HEK293 (cell line): ENCODE measurements around the gene CCDC28B.

Experiments
- GFI1B ChIP-seq: fragments of 450-650 bp; formaldehyde crosslinking; IDR thresholded peaks from 2 replicates; pipeline ENCODE4 v1.5.1; 2016; ENCODE audit warnings: missing biosample characterization, missing genetic modification characterization
- IKZF3 ChIP-seq: fragments of 450-650 bp; IDR thresholded peaks from 2 replicates; pipeline ENCODE4 v1.5.0; 2018; ENCODE audit warnings: missing biosample characterization, mild to moderate bottlenecking, missing genetic modification characterization, moderate library complexity
- KLF8 ChIP-seq: fragments of 450-650 bp; formaldehyde crosslinking; IDR thresholded peaks from 2 replicates; pipeline ENCODE4 v1.5.1; 2016; ENCODE audit warnings: missing biosample characterization, missing genetic modification characterization
- OSR2 ChIP-seq: fragments of 450-650 bp; formaldehyde crosslinking; IDR thresholded peaks from 2 replicates; pipeline ENCODE4 v1.5.1; 2016; ENCODE audit warnings: missing biosample characterization, missing genetic modification characterization
- RBAK ChIP-seq: fragments of 450-650 bp; formaldehyde crosslinking; IDR thresholded peaks from 2 replicates; pipeline ENCODE4 v1.5.1; 2016; ENCODE audit warnings: missing biosample characterization, missing genetic modification characterization
- SP3 ChIP-seq: fragments of 450-650 bp; formaldehyde crosslinking; IDR thresholded peaks from 2 replicates; pipeline ENCODE4 v1.5.1; 2016; ENCODE audit warnings: missing biosample characterization, missing genetic modification characterization
- ZBTB1 ChIP-seq: fragments of 450-650 bp; formaldehyde crosslinking; IDR thresholded peaks from 2 replicates; pipeline ENCODE4 v1.5.1; 2016; ENCODE audit warnings: missing biosample characterization, missing genetic modification characterization
- ZBTB7A ChIP-seq: fragments of 450-650 bp; formaldehyde crosslinking; IDR thresholded peaks from 2 replicates; pipeline ENCODE4 v1.5.1; 2016; ENCODE audit warnings: low read depth, missing biosample characterization, missing genetic modification characterization
- ZFP37 ChIP-seq: fragments of 450-650 bp; formaldehyde crosslinking; IDR thresholded peaks from 2 replicates; pipeline ENCODE4 v1.5.1; 2016; ENCODE audit warnings: missing biosample characterization, missing genetic modification characterization
- ZFP41 ChIP-seq: fragments of 450-650 bp; formaldehyde crosslinking; IDR thresholded peaks from 2 replicates; pipeline ENCODE4 v1.5.1; 2016; ENCODE audit warnings: missing biosample characterization, missing genetic modification characterization, borderline replicate concordance
- ZNF114 ChIP-seq: fragments of 450-650 bp; formaldehyde crosslinking; IDR thresholded peaks from 2 replicates; pipeline ENCODE4 v1.5.0; 2017; ENCODE audit warnings: missing biosample characterization, missing genetic modification characterization
- ZNF121 ChIP-seq: fragments of 450-650 bp; formaldehyde crosslinking; IDR thresholded peaks from 2 replicates; pipeline ENCODE4 v1.5.1; 2016; ENCODE audit warnings: missing biosample characterization, missing genetic modification characterization
- ZNF133 ChIP-seq: fragments of 450-650 bp; formaldehyde crosslinking; IDR thresholded peaks from 2 replicates; pipeline ENCODE4 v1.5.1; 2016; ENCODE audit warnings: missing biosample characterization, missing genetic modification characterization
- ZNF138 ChIP-seq: fragments of 450-650 bp; formaldehyde crosslinking; IDR thresholded peaks from 2 replicates; pipeline ENCODE4 v1.5.1; 2016; ENCODE audit warnings: missing biosample characterization, missing genetic modification characterization, borderline replicate concordance
- ZNF184 ChIP-seq: fragments of 450-650 bp; IDR thresholded peaks from 2 replicates; pipeline ENCODE4 v1.5.1; 2018; ENCODE audit warnings: missing biosample characterization, mild to moderate bottlenecking, missing genetic modification characterization
- ZNF24 ChIP-seq: fragments of 450-650 bp; formaldehyde crosslinking; IDR thresholded peaks from 2 replicates; pipeline ENCODE4 v1.5.1; 2016; ENCODE audit warnings: missing biosample characterization, missing genetic modification characterization
- ZNF292 ChIP-seq: fragments of 450-650 bp; formaldehyde crosslinking; IDR thresholded peaks from 2 replicates; pipeline ENCODE4 v1.5.1; 2016; ENCODE audit warnings: low read depth, missing biosample characterization, missing genetic modification characterization, borderline replicate concordance
- ZNF302 ChIP-seq: fragments of 450-650 bp; formaldehyde crosslinking; IDR thresholded peaks from 2 replicates; pipeline ENCODE4 v1.5.1; 2016; ENCODE audit warnings: missing biosample characterization, missing genetic modification characterization, low read depth
- ZNF324 ChIP-seq: fragments of 450-650 bp; formaldehyde crosslinking; IDR thresholded peaks from 2 replicates; pipeline ENCODE4 v1.5.1; 2016; ENCODE audit warnings: missing biosample characterization, missing genetic modification characterization
- ZNF37A ChIP-seq: fragments of 450-650 bp; IDR thresholded peaks from 2 replicates; pipeline ENCODE4 v1.5.1; 2018; ENCODE audit warnings: missing biosample characterization, missing genetic modification characterization
- ZNF433 ChIP-seq: fragments of 450-650 bp; formaldehyde crosslinking; IDR thresholded peaks from 2 replicates; pipeline ENCODE4 v1.5.1; 2016; ENCODE audit warnings: missing biosample characterization, missing genetic modification characterization, low read depth
- ZNF48 ChIP-seq: fragments of 450-650 bp; formaldehyde crosslinking; IDR thresholded peaks from 2 replicates; pipeline ENCODE4 v1.5.1; 2016; ENCODE audit warnings: missing biosample characterization, missing genetic modification characterization
- ZNF514 ChIP-seq: fragments of 450-650 bp; formaldehyde crosslinking; IDR thresholded peaks from 2 replicates; pipeline ENCODE4 v1.5.1; 2016; ENCODE audit warnings: missing biosample characterization, missing genetic modification characterization
- ZNF560 ChIP-seq: fragments of 450-650 bp; formaldehyde crosslinking; IDR thresholded peaks from 2 replicates; pipeline ENCODE4 v1.5.1; 2017; ENCODE audit warnings: missing biosample characterization, missing genetic modification characterization, borderline replicate concordance
- ZNF621 ChIP-seq: fragments of 450-650 bp; formaldehyde crosslinking; IDR thresholded peaks from 2 replicates; pipeline ENCODE4 v1.5.1; 2017; ENCODE audit warnings: missing biosample characterization, missing genetic modification characterization
- ZNF654 ChIP-seq: fragments of 450-650 bp; formaldehyde crosslinking; IDR thresholded peaks from 2 replicates; pipeline ENCODE4 v1.5.1; 2016; ENCODE audit warnings: low read depth, missing biosample characterization, missing genetic modification characterization
- ZNF664 ChIP-seq: fragments of 450-650 bp; formaldehyde crosslinking; IDR thresholded peaks from 2 replicates; pipeline ENCODE4 v1.5.1; 2016; ENCODE audit warnings: missing biosample characterization, missing genetic modification characterization
- ZNF837 ChIP-seq: fragments of 450-650 bp; formaldehyde crosslinking; IDR thresholded peaks from 2 replicates; pipeline ENCODE4 v1.5.1; 2016; ENCODE audit warnings: missing biosample characterization, missing genetic modification characterization
- ZSCAN23 ChIP-seq: fragments of 450-650 bp; formaldehyde crosslinking; IDR thresholded peaks from 2 replicates; pipeline ENCODE4 v1.5.1; 2016; ENCODE audit warnings: missing biosample characterization, missing genetic modification characterization
- TF ChIP-seq, protein P1 (sequence below): fragments of 450-650 bp; formaldehyde crosslinking; IDR thresholded peaks from 2 replicates; pipeline ENCODE4 v1.5.1; 2016; ENCODE audit warnings: missing biosample characterization, missing genetic modification characterization
- TF ChIP-seq, protein P2 (sequence below): fragments of 450-650 bp; formaldehyde crosslinking; IDR thresholded peaks from 2 replicates; pipeline ENCODE4 v1.5.1; 2016; ENCODE audit warnings: missing biosample characterization, missing genetic modification characterization
- TF ChIP-seq, protein P3 (sequence below): fragments of 450-650 bp; formaldehyde crosslinking; IDR thresholded peaks from 2 replicates; pipeline ENCODE4 v1.5.1; 2016; ENCODE audit warnings: missing biosample characterization, missing genetic modification characterization, low read depth
- TF ChIP-seq, protein P4 (sequence below): fragments of 450-650 bp; formaldehyde crosslinking; IDR thresholded peaks from 2 replicates; pipeline ENCODE4 v1.5.1; 2016; ENCODE audit warnings: missing biosample characterization, missing genetic modification characterization, low read depth
- TF ChIP-seq, protein P5 (sequence below): fragments of 450-650 bp; formaldehyde crosslinking; IDR thresholded peaks from 2 replicates; pipeline ENCODE4 v1.5.1; 2016; ENCODE audit warnings: missing biosample characterization, missing genetic modification characterization

The CCDC28B gene

DNA sequence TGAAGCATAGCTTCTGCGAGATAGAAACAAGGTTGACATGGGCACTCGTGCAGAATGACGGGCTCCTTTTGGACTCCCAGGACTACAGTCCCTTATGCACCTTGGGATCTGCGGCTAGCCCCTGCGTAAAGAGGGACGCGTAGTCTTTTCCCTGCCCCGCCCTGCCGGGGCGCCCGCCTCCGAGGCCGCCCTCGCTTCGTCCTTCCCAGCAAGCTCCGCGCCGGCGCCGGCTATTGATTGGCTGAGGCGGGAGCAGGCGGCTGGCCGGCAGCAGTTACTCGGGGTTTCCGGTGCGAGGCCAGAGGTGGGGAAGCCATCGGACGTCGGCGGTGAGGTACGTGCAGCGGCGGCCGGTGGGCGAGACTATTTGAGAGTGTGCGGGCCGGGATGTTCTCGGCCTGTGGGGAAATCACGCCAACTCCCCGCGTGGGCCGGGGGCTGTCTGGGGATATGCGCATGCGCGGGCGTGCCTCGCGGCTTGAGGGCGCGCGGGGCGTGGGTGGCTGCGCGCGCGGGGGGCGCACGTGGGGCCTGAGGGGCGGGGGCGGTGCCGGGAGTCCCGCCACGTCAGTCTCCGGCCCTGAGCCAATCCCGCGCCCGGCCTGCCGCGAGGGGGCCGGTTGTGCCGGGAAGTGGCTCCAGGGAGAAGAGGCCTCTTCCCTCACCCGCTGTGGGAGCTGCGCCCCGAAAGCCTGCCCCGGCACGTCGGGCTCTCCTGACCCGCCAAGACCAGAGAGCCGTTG is 20.8 kb upstream of the CCDC28B start, which contains the start of gene TXLNA (continued):
- TF ChIP-seq SP3 (tag by site-specific recombination) (peak; percentile 87), ZNF24 (tag by site-specific recombination) (no peak), ZNF133 (tag by site-specific recombination) (no peak), ZNF184 (tag by site-specific recombination) (no peak), OSR2 (tag by site-specific recombination) (no peak; the same call in 1 of the 2 replicates), ZNF302 (tag by site-specific recombination) (no peak), ZNF37A (no peak), ZNF621 (no peak), ZNF664 (tag by site-specific recombination) (no peak), ZFP41 (tag by site-specific recombination) (no peak), ZFP37 (tag by site-specific recombination) (no peak), ZNF433 (tag by site-specific recombination) (no peak), ZNF560 (tag by site-specific recombination) (no peak), ZSCAN23 (tag by site-specific recombination) (no peak), ZNF138 (tag by site-specific recombination) (no peak), ZNF837 (tag by site-specific recombination) (no peak), RBAK (tag by site-specific recombination) (no peak), ZNF114 (no peak), ZNF121 (tag by site-specific recombination) (no peak), ZNF292 (tag by site-specific recombination) (no peak), ZNF654 (no peak), ZNF324 (tag by site-specific recombination) (peak; percentile 58; the same call in 1 of the 2 replicates), IKZF3 (tag by site-specific recombination) (peak; percentile 77), ZNF48 (tag by site-specific recombination) (no peak), ZBTB7A (peak; percentile 34; the same call in 1 of the 2 replicates), GFI1B (tag by site-specific recombination) (no peak), KLF8 (tag by site-specific recombination) (peak; percentile 86; the same call in 1 of the 2 replicates), ZNF514 (no peak), ZBTB1 (no peak)
- TF ChIP-seq, protein P1, sequence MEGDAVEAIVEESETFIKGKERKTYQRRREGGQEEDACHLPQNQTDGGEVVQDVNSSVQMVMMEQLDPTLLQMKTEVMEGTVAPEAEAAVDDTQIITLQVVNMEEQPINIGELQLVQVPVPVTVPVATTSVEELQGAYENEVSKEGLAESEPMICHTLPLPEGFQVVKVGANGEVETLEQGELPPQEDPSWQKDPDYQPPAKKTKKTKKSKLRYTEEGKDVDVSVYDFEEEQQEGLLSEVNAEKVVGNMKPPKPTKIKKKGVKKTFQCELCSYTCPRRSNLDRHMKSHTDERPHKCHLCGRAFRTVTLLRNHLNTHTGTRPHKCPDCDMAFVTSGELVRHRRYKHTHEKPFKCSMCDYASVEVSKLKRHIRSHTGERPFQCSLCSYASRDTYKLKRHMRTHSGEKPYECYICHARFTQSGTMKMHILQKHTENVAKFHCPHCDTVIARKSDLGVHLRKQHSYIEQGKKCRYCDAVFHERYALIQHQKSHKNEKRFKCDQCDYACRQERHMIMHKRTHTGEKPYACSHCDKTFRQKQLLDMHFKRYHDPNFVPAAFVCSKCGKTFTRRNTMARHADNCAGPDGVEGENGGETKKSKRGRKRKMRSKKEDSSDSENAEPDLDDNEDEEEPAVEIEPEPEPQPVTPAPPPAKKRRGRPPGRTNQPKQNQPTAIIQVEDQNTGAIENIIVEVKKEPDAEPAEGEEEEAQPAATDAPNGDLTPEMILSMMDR, result peak; percentile 49; the same call in 1 of the 2 replicates
- TF ChIP-seq, protein P2, sequence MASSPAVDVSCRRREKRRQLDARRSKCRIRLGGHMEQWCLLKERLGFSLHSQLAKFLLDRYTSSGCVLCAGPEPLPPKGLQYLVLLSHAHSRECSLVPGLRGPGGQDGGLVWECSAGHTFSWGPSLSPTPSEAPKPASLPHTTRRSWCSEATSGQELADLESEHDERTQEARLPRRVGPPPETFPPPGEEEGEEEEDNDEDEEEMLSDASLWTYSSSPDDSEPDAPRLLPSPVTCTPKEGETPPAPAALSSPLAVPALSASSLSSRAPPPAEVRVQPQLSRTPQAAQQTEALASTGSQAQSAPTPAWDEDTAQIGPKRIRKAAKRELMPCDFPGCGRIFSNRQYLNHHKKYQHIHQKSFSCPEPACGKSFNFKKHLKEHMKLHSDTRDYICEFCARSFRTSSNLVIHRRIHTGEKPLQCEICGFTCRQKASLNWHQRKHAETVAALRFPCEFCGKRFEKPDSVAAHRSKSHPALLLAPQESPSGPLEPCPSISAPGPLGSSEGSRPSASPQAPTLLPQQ (tag by site-specific recombination), result peak; percentile 75; the same call in 1 of the 2 replicates
- TF ChIP-seq, protein P3, sequence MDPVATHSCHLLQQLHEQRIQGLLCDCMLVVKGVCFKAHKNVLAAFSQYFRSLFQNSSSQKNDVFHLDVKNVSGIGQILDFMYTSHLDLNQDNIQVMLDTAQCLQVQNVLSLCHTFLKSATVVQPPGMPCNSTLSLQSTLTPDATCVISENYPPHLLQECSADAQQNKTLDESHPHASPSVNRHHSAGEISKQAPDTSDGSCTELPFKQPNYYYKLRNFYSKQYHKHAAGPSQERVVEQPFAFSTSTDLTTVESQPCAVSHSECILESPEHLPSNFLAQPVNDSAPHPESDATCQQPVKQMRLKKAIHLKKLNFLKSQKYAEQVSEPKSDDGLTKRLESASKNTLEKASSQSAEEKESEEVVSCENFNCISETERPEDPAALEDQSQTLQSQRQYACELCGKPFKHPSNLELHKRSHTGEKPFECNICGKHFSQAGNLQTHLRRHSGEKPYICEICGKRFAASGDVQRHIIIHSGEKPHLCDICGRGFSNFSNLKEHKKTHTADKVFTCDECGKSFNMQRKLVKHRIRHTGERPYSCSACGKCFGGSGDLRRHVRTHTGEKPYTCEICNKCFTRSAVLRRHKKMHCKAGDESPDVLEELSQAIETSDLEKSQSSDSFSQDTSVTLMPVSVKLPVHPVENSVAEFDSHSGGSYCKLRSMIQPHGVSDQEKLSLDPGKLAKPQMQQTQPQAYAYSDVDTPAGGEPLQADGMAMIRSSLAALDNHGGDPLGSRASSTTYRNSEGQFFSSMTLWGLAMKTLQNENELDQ (tag by site-specific recombination), result no peak
- TF ChIP-seq, protein P4, sequence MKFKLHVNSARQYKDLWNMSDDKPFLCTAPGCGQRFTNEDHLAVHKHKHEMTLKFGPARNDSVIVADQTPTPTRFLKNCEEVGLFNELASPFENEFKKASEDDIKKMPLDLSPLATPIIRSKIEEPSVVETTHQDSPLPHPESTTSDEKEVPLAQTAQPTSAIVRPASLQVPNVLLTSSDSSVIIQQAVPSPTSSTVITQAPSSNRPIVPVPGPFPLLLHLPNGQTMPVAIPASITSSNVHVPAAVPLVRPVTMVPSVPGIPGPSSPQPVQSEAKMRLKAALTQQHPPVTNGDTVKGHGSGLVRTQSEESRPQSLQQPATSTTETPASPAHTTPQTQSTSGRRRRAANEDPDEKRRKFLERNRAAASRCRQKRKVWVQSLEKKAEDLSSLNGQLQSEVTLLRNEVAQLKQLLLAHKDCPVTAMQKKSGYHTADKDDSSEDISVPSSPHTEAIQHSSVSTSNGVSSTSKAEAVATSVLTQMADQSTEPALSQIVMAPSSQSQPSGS (tag by site-specific recombination), result no peak
- TF ChIP-seq, protein P5, sequence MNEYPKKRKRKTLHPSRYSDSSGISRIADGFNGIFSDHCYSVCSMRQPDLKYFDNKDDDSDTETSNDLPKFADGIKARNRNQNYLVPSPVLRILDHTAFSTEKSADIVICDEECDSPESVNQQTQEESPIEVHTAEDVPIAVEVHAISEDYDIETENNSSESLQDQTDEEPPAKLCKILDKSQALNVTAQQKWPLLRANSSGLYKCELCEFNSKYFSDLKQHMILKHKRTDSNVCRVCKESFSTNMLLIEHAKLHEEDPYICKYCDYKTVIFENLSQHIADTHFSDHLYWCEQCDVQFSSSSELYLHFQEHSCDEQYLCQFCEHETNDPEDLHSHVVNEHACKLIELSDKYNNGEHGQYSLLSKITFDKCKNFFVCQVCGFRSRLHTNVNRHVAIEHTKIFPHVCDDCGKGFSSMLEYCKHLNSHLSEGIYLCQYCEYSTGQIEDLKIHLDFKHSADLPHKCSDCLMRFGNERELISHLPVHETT (tag by site-specific recombination), result no peak
